C1 segment of cervical spinal cord (tissue), 14 donors: ENCODE results near the gene BCL11A.

Source experiments
- DNase-seq, 14 donors: peaks; one replicate each; lab custom pipeline; 2025; lab: John Stamatoyannopoulos, UW

BCL11A gene

DNA sequence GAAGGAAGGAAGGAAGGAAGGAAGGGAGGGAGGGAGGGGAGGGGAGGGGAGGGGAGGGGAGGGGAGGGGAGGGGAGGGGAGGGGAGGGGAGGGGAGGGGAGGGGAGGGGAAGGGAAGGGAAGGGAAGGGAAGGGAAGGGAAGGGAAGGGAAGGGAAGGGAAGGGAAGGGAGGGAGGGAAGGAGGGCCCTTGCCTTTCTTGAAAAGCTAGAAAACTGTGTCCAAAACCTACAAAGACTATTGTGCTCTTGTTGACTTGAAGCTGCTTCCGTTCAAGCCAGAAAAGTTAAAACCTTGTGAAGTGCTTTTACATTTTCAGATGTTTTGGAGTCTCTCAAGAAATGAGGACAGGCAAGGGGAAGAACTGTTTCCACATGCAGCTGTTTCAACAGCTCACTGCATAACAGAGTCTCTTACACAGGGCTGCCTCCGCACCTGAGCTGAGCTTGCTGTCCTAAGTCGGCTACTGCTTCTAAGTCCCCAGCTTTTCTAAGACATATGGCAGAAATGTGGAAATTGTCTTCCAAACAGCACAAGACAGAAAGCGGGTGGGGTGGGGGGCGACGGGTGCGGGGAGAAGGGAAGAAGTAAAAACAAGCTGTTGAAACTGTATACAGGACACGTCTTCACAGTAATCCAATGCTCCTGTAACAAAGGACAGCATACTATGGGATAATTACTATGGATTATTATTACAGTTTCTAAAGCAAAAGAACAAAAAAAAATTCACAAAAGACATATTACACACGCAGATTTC is 46.1 kb downstream of the BCL11A start:
- DNase-seq, result no peak

DNA sequence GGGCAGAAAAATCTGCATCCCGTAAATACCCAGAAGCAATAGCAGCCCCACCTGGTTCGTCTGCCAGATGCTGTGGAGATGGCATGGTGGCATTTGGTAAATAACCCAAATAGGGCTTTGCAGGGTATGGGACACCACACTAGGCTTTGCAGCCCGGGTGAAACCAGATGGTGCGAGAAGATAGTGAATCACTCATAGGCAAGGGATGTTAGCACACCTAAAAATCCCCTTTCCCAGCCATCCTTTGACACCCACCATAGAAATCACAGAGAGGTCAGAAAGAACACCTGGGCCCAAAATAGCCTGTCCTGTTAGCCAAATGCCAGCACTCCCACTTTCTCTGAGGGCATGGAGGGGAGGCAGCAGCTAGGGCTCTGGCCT is 47.6 kb downstream of the BCL11A start:
- DNase-seq, result no peak

DNA sequence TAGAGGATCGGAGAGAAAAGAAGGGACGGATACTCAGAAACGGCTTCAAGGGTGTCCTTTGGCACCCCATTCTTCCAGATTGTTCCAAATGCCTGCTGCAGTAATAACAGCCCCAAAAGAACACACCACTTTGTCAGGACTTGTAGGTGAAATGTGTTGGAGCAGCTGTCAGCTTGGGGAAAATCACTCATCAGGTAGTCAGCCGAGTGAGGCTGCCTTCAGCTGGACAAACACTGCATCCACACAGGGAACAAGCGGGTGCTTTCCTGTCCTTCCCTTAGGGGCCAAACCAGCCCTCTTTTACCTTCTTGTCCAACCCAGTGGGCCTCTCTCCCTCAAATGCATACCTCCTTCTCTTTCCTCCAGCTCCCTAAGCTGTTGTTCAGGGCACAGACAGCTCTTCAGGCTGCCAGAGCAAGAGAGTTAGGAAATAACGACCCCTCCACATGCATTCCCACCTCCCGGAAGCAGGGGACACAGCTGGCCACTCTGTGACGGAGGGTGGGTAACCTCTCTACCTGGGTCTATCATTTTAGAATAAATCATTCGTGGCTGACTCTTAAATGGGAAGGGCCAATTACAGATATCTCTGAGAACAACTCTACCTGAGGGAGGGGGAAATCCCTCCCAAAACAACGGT is 48.1 kb downstream of the BCL11A start:
- DNase-seq, result no peak

DNA sequence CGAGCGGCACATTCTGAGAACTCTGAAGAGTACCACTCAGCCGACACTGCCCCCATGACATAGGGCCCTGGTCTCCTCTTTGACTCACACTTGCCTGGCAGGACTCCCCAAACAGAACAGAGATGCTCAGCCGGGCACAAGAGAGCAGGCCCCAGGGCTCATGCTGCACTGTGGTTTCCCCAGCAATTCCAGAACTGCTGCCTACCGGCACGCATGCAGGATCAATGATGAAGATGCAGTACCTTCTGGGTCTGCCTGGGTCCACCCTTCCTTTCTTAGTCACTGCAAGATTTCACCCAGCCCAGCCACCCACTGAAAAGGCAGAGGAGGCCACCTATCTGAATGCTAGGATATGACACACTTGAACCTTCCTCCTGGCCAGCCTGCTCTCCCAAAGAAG is 49.4 kb downstream of the BCL11A start:
- DNase-seq, result no peak

DNA sequence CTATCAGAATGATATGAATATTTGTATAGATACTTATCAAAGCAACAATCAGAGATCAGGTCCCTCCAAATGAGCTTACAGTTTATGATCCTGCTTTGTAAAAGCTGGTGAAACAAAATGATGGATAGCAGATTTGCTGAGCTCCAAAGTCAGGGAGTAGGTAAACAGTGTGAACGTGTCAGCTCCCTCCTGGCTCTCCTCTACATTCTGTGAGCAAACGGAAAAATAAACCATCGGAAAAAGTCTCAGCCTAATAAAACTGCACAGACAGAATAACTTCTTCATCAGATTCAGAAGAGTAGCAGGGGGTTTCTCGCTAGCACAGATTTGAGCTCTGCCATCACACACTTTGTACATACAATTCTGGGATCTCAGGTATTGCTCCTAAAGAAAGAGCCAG is 51.3 kb downstream of the BCL11A start:
- DNase-seq, result no peak

DNA sequence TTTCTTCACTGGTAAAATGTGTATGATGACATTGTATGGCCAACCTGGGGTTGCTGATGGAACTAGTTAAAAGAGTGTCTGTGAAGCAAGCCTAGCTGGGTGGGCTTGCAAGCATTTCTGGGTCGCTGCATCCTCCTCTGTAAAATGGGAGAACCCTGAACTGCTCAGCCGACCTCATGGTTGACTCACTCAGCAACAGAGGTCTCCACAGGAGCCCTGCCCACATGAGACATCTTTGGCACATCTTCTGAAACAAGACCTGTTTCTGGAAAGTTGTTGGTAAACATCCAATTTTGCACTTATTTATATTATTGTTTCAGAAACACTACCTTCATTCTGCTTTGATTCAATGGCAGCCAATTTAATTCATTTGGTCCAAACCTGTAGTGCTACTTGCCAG is 52.6 kb downstream of the BCL11A start:
- DNase-seq, result no peak

DNA sequence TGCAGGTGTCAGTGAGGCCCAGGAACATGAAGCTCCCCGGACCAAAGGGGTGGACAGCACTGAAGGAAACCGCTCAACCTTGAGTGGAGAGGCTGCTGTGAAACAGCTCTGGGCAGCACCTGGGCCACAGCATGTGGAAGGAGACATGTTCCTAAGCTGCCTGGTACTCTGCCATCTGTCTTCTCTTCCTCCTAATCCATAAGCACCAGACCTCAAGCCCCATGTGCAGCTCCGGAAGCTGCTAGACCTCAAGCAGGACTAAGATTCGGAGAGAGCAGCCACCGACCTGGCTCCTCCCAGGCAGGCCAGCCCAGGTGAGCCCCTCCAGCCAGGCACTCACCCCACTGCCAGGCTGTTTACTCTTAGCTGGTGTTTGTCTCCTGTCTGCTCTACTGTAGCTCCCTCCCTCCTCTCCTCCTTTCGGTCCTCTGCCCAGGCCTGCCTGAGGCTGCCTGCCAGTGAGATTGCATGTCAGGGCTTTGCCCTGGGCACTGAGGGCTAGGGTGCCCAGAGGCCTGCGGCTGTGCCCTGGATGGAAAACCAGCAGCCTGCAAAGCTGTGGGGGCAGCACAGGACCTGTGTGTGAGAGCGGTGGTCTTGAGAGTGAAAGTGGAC is 53.7 kb downstream of the BCL11A start:
- no peak for DNase-seq

DNA sequence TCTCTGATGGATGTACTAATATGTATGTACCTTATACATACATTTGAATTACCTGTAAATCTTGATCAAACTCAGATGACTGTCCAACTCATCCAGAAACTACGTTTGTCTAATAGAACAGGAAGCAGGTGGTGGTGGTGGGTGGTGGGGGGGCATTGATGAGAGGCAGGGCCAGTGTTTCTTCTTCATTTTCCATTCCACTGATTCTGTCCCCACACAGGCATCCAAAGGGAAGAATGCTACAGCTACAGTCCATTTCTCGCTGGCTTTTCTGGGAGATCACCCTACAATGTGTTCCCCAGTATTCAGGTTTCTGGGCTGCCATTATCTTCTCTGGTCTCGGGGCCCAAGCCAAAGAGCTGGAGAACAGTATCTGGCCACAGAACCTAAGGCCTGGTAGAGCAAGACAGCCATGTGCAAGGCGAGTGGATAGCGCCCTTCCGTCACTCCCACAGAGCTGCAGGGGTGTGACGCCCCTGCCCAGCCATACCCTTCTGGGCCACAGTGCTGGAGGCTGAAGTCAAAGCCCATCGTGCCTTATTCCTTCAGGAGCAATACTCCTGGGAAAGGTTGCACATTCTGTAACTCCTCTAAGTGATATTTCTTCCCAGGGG is 54.5 kb downstream of the BCL11A start:
- DNase-seq, result no peak

DNA sequence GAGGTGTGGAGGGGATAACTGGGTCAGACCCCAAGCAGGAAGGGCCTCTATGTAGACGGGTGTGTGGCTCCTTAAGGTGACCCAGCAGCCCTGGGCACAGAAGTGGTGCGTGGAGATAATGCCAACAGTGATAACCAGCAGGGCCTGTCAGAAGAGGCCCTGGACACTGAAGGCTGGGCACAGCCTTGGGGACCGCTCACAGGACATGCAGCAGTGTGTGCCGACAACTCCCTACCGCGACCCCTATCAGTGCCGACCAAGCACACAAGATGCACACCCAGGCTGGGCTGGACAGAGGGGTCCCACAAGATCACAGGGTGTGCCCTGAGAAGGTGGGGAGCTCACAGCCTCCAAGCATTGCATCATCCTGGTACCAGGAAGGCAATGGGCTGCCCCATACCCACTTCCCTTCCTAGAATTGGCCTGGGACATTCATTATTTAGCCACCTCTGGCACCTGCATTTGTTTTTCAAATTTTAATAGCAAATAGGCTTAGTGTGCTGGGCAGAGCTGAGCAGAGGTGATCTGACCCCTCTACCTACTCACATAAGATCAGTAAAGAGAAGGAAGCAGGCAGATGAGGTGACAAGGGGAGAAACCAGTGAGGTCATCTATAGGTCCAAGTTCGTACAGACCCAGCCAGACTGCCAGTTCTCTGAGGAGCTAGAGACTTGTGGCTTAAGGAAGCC is 55.2 kb downstream of the BCL11A start:
- DNase-seq, result no peak

DNA sequence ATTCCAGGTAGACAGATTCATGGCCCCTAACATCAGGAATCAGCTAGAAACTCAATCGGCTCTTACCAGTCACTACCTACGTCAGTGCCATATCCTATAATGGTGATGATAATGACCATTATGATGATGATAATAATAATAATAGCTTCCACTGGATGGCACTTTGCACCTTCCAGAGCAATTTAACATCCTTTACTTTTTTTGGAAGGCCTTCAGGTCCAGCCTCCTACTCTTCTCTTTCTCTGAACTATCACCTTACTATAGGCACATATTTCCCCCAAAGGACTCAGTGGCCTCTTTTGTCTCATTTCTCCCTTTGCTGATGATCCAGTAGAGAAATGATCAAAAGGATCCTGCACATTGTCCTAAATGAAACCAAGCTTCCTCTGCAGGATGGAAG is 56.0 kb downstream of the BCL11A start:
- DNase-seq, result no peak

DNA sequence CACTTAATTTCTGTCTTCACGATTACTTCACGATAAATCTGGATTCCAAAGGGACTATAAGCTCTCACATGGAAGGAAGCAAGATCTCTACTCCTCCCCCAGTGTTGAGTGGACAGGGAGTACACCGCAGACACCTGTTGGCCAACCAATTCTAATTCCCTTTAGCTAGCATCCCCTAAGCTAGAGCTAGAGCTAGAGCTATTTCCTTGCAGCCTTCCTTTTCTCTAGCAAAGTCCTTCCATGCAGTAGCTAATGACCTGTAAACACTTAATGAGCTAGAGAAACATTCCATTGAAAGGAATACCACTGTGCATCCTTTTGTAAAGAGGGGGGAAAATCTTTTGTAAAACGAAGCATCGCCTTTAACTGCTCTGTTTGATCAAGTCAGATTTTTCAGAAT is 56.5 kb downstream of the BCL11A start:
- no peak for DNase-seq

DNA sequence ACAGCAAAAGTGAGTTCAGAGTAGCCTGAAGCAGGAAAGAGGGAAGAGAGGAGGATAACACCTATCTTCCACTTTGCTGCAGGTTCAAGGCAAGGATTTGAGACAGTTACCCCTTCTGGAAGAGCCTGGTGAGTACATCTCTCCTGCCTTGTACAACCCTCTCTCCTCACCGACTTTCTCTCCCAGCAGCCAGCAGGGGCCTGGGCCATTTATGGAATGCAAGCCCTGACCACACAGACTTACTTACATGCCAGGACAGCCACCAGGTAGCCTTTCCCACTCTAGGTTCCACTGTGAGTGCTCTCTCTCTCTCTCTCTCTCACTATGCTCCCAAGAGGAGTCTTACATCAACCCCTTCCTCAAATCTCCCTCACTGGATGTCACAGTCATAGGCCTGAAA is 57.0 kb downstream of the BCL11A start:
- DNase-seq, result no peak

DNA sequence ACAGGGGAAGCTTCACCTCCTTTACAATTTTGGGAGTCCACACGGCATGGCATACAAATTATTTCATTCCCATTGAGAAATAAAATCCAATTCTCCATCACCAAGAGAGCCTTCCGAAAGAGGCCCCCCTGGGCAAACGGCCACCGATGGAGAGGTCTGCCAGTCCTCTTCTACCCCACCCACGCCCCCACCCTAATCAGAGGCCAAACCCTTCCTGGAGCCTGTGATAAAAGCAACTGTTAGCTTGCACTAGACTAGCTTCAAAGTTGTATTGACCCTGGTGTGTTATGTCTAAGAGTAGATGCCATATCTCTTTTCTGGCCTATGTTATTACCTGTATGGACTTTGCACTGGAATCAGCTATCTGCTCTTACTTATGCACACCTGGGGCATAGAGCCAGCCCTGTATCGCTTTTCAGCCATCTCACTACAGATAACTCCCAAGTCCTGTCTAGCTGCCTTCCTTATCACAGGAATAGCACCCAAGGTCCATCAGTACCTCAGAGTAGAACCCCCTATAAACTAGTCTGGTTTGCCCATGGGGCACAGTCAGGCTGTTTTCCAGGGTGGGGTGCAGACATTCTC is 58.3 kb downstream of the BCL11A start:
- no peak for DNase-seq

DNA sequence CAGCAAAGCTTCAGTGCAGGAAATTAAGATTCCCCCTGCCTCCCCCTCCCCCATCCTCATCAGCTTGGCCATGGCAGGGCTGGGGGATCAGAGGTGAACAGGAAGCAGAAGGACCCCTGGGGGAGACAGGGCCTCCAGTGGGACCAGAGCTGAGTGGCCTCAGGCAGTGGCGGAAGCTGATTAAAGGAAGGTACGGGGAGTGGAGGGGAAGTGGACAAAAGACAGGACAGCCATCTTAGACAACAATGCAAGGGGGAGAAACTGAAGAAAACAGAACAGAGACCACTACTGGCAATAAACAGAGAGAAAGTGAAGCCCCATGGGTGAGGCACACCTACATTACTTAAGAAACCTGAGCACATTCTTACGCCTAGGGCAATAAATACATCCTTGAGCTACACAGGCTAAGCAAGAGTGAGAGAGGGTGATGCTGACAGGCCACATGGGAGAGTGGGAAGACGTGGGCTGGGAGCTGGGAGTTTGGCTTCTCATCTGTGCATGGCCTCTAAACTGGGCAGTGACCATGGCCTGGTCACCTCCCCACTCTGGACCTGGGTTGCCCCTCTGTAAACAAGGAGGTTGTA is 59.6 kb downstream of the BCL11A start:
- no peak for DNase-seq

DNA sequence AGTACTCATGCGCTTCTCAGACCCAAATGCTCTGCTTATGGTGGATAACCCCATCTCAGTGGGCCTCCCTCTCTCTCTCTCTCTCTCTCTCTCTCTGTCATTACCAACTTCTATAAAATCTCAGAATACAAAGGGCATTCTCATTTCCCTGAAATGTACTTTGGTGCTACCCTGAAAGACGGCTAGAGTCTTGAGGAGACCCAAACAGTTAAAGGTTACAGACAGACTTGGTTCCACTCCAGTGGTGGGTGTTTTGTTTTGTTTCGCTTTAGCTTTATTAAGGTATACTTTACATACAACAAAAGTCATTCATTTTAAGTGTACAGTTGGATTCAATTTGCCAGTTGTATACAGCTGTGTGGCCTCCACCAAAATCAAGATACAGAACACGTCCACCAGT is 60.9 kb downstream of the BCL11A start:
- DNase-seq, result no peak

DNA sequence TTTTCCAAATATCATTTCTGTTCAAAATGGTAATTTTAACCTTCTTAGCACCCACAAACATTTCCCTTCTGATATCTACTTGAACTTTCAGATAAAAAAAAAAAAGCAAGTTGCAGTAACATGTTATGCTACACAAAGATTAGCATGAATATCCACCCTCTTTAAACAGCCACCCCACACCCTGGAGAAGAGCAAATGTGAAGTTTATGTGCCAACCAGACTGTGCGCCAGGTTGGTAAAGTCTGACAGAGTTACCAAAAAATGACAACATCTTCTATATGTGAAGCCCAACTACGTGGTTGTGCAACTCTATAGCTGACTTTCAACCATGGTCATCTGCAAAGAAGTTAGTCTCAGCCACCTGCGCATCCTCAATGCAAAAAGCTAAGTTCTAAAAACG is 62.6 kb downstream of the BCL11A start:
- no peak for DNase-seq

DNA sequence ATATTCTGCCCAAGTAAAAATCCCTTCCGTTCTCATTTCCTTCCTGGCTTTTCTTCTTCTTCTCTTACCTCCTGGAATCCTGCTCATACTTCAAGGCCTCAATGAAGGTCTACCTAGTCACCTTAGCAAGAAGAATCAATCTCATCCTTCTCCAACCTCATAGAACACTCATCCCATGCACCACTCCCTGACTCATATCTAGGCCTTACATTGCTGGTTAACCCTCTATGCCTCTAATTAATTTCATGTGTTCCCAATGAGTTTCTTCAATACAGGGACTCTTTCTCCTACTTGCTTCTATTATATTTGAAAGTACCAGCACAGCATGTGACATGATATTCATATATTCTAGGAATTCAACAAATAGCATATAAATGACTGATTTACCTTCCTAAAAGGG is 63.0 kb downstream of the BCL11A start:
- no peak for DNase-seq

DNA sequence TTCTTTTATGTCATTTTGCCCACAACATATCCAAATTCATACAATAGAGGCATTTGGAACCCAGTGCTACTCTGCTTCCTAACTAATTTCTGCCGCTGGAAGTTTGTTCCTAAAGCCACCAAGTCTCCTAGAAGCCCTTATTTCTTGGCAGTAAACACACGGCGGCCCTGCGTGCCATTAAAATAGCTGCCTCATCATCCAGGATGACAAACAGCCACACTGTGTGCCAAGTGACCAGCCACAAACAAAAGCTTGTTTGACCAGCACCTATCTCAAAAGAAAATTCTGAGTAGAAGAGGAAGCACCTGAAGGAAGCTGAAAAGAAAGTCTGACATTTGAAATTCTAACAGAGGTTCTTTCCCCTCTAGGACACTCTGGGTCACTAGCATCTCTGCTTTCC is 64.2 kb downstream of the BCL11A start:
- DNase-seq, result no peak

DNA sequence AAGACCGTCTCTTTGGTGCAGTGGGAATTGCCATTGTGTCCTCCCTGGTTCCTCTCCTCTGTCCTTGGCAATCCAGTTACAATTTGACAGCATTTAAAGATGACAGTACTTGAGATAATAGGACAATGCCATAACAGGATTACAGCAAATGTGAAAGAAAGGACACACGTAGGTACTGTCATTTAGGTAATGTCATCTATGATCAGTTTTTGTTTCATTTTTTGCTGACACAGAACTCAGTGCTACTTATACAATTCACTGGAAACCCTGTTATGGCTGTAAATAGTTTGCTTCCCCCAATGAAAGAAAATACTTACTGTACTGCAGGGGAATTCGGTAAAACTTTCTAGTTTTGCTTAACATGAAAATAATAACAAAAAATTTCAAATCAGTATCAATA is 65.2 kb downstream of the BCL11A start:
- no peak for DNase-seq

DNA sequence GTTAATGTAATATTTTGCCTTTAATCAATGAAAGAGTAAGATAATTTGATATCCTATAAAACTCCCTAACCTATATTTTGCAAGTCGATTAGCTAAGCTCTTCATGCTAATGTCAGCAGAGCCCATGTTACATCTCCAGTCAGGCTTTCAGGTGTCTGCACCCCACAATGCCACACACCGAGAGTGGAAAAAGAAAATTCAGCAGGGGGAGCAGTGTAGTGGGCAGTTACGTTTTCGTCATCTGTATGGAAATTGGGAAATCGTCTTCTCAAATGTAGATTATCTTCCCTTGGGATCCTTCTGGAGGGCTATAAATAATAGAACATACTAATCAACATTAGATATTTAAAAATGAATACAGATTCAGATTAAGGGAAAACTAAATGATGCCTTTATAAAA is 66.3 kb downstream of the BCL11A start:
- DNase-seq, result no peak

DNA sequence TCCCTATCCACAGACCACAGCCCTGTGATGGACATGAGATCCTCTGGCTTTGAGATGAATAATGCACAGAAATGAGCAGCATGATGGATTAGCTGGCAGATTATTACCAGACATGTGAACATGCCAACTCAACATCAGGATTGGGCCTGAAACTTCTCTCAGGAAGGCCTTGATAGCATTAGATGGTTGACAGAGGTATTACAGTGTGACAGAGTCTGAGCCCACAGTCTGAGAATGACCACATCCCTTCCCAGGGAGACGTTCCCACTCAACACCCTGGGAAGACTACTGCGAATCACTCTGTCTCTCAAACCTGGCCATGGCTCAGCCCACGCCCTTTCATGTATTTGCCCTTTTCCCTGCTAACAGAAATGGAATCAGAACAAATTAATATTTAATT is 66.9 kb downstream of the BCL11A start:
- no peak for DNase-seq

DNA sequence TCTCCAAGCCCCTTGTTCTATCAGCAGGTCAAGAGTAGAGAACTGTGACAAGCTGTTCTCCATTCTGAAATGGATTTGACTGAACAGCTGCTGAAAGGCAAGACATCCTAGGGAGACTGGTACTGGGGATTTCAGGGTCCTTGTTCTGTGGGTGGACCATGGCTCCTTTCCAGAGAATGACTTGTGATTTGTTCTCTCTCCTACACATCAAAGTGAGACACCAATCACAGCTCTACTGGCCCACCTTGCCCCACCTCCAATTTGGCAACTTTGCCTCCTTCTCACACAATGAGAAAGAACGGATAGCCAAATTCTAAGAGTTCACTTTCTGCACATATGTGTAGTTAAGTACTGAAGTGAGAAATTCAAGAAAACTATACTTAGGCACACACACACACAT is 67.4 kb downstream of the BCL11A start:
- DNase-seq, result no peak
